Hepatocyte (in vitro differentiated cells): ENCODE data around the gene RAP1GAP2. TPM values are rescaled to one million over a fixed set of nuclear protein-coding genes. Genes with fewer than 3 reads are reported as not detected.

Experiments
- DNase-seq: peaks from one replicate; pipeline ENCODE4 v3.0.0-alpha.2; 2016; ENCODE audit warnings: low spot score
- H2AFZ ChIP-seq: fragments of 200-600 bp; sonication (generic); 2 replicates; pipeline ENCODE4 v1.6.0; 2016; ENCODE audit warnings: antibody characterized with exemption, mild to moderate bottlenecking
- H3K27ac ChIP-seq: fragments of 200-600 bp; sonication (generic); 2 replicates; pipeline ENCODE4 v1.5.1; 2016; ENCODE audit warnings: mild to moderate bottlenecking
- H3K27me3 ChIP-seq: fragments of 200-600 bp; sonication (generic); 2 replicates; pipeline ENCODE4 v1.6.1; 2016
- H3K36me3 ChIP-seq: fragments of 200-600 bp; sonication (generic); replicated peaks from 2 replicates; pipeline ENCODE4 v1.5.1; 2016; ENCODE audit warnings: low read depth; ENCODE audit not compliant: insufficient read depth
- H3K4me1 ChIP-seq: fragments of 200-600 bp; sonication (generic); 2 replicates; pipeline ENCODE4 v1.5.1; 2016; ENCODE audit warnings: mild to moderate bottlenecking, moderate library complexity; ENCODE audit not compliant: insufficient read depth
- H3K4me2 ChIP-seq: fragments of 200-600 bp; sonication (generic); 2 replicates; pipeline ENCODE4 v1.6.0; 2016
- H3K4me3 ChIP-seq: fragments of 200-600 bp; sonication (generic); 2 replicates; pipeline ENCODE4 v1.5.1; 2016; ENCODE audit warnings: mild to moderate bottlenecking
- H3K79me2 ChIP-seq: fragments of 200-600 bp; sonication (generic); 2 replicates; pipeline ENCODE4 v1.6.0; 2017; ENCODE audit warnings: mild to moderate bottlenecking
- H3K9me2 ChIP-seq: fragments of 200-600 bp; sonication (generic); replicated peaks from 2 replicates; pipeline ENCODE4 v1.6.0; 2017; ENCODE audit warnings: mild to moderate bottlenecking; ENCODE audit not compliant: insufficient read depth
- H3K9me3 ChIP-seq: fragments of 200-600 bp; sonication (generic); 2 replicates; pipeline ENCODE4 v1.5.1; 2016; ENCODE audit warnings: low read depth, mild to moderate bottlenecking
- H4K20me1 ChIP-seq: fragments of 200-600 bp; sonication (generic); 2 replicates; pipeline ENCODE4 v1.6.0; 2016; ENCODE audit warnings: mild to moderate bottlenecking; ENCODE audit not compliant: insufficient read depth, poor library complexity, severe bottlenecking
- EZH2 ChIP-seq: fragments of 200-600 bp; sonication (generic); IDR thresholded peaks from 2 replicates; pipeline ENCODE4 v1.6.1; 2016; ENCODE audit warnings: antibody characterized with exemption, mild to moderate bottlenecking, borderline replicate concordance
- EZH2phosphoT487 ChIP-seq: fragments of 200-600 bp; sonication (generic); IDR thresholded peaks from one replicate; pipeline ENCODE4 v1.6.1; 2018; ENCODE audit warnings: antibody characterized with exemption, mild to moderate bottlenecking, low read depth, moderate library complexity; ENCODE audit not compliant: unreplicated experiment, severe bottlenecking
- WGBS: methylation state at CpG from one replicate; pipeline ENCODE4 v1.1.6; 2016; ENCODE audit warnings: low lambda C conversion rate; ENCODE audit errors: missing lambda C conversion rate; 5-methylcytosine and 5-hydroxymethylcytosine counted together
- polyA plus RNA-seq: library from polyadenylated mRNA; unstranded; fragments of >200 nt; fragmentation: Nextera tagmentation; extraction: Ambion mirVana; gene quantifications from 2 replicates; pipeline ENCODE4 v1.2.1, GENCODE V29; 2016
- total RNA-seq: library from RNA; depleted of rRNA; stranded (reverse); fragments of >200 nt; gene quantifications from 2 replicates; pipeline ENCODE4 v1.2.3, GENCODE V29; 2014
- TF ChIP-seq, protein P1 (sequence below): fragments of 200-600 bp; sonication (generic); IDR thresholded peaks from 2 replicates; pipeline ENCODE4 v1.5.1; 2016; ENCODE audit warnings: antibody characterized with exemption, mild to moderate bottlenecking; ENCODE audit not compliant: poor library complexity

The RAP1GAP2 gene
- total and polyA plus RNA-seq, 2 experiments from 2014 or later = 3.0 to 10.0 TPM

DNA sequence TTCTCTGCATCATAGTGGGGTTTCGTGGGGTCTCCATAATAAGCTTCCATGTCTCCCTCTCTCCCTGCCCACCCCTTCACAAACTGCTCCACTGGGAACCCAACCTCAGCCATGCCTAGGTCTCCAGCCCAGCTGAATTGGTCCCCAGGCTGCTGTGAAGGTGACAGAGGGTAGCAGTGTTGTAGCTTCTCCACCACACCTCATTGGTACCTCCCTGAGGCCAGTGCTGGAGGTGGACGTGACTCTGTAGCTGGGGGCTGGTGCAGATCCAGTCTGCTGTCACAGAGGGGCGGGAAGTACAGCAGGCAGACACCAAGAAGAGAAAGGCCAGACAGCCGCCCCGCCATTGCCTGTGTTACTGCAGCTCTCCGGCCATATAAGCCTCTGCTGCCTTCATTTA, 185.1 kb downstream of the RAP1GAP2 start:
- no peak overlapping the region for H2AFZ ChIP-seq
- TF ChIP-seq EZH2 (no peak), EZH2phosphoT487 (no peak)
- TF ChIP-seq, protein P1, sequence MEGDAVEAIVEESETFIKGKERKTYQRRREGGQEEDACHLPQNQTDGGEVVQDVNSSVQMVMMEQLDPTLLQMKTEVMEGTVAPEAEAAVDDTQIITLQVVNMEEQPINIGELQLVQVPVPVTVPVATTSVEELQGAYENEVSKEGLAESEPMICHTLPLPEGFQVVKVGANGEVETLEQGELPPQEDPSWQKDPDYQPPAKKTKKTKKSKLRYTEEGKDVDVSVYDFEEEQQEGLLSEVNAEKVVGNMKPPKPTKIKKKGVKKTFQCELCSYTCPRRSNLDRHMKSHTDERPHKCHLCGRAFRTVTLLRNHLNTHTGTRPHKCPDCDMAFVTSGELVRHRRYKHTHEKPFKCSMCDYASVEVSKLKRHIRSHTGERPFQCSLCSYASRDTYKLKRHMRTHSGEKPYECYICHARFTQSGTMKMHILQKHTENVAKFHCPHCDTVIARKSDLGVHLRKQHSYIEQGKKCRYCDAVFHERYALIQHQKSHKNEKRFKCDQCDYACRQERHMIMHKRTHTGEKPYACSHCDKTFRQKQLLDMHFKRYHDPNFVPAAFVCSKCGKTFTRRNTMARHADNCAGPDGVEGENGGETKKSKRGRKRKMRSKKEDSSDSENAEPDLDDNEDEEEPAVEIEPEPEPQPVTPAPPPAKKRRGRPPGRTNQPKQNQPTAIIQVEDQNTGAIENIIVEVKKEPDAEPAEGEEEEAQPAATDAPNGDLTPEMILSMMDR = no peak
- H3K27me3 ChIP-seq = no peaks in the 10 kb centered on the region
- WGBS = 83% methylated on average over 6 of the region's 6 CpGs
- DNase-seq = no peak
- H3K36me3 ChIP-seq = no peaks in the 10 kb centered on the region
- no peaks in the 10 kb centered on the region for H3K4me1 ChIP-seq
- no peaks in the 10 kb centered on the region for H3K9me2 ChIP-seq
- no peak overlapping the region for H3K4me3 ChIP-seq
- no peaks in the 10 kb centered on the region for H3K9me3 ChIP-seq
- H3K79me2 ChIP-seq = no peaks in the 10 kb centered on the region
- H3K27ac ChIP-seq = no peak overlapping the region
- no peak overlapping the region for H3K4me2 ChIP-seq
- no peaks in the 10 kb centered on the region for H4K20me1 ChIP-seq

DNA sequence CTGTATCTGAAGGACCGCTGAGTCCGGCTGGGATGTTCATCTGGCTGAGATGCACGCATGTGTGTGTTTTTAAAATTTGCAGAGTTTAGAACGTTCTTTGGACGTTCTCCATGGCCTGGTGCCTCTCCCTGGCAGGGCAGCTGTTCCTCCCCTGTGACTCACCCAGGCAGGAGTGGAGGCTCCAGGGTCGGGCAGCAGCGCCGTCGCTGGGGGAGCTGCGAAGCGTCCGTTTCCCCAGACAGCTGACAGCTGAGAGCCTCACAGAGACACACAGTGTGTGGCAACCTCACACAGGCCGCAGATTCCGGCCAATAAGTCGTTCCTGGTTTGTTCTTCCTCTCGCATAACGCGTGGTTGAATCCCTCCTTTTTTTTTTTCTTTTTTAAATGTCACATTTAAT, 186.6 kb downstream of the RAP1GAP2 start:
- 50% methylated on average over 18 of the region's 18 CpGs for WGBS

DNA sequence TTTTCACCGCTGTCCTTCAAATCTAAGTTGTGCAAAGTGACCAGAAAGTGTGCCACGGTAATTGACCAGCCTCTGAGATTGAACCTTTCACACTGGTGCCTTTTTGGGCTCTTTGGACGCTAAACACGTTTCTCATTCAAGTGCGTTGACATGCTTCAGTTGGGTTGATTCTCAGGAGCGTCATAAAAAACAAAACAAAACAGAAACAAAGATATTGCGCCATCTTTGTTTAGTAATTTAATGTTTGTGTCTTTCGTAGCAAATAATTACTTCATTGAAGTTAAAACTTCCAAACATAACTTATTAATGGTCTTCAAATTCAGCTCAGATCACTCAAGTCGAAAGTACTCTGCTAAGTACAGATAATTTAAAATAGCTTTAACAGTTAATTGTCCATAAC, 187.0 kb downstream of the RAP1GAP2 start:
- DNase-seq = no peak
- no peak overlapping the region for H2AFZ ChIP-seq
- no peaks in the 10 kb centered on the region for H3K9me2 ChIP-seq
- WGBS = 91% methylated on average over 9 of the region's 9 CpGs
- peak overlapping the region; percentile 53 for H3K27ac ChIP-seq
- H3K4me2 ChIP-seq = no peak overlapping the region
- H3K27me3 ChIP-seq = no peaks in the 10 kb centered on the region
- H3K4me1 ChIP-seq = no peaks in the 10 kb centered on the region
- H4K20me1 ChIP-seq = no peaks in the 10 kb centered on the region
- no peak overlapping the region for H3K4me3 ChIP-seq
- TF ChIP-seq EZH2 = no peak
- TF ChIP-seq EZH2phosphoT487 = no peak
- TF ChIP-seq, protein P1 = no peak
- no peaks in the 10 kb centered on the region for H3K36me3 ChIP-seq
- no peaks in the 10 kb centered on the region for H3K9me3 ChIP-seq
- no peaks in the 10 kb centered on the region for H3K79me2 ChIP-seq

More for the DNA sequence above, 186.6 kb downstream of the RAP1GAP2 start:
- no peak overlapping the region for H3K4me3 ChIP-seq
- H3K79me2 ChIP-seq = no peaks in the 10 kb centered on the region
- no peak overlapping the region for H2AFZ ChIP-seq
- no peak overlapping the region for H3K4me2 ChIP-seq
- H3K36me3 ChIP-seq = no peaks in the 10 kb centered on the region
- peak; percentile 73 for DNase-seq
- H3K9me3 ChIP-seq = no peaks in the 10 kb centered on the region
- no peaks in the 10 kb centered on the region for H4K20me1 ChIP-seq
- no peaks in the 10 kb centered on the region for H3K9me2 ChIP-seq
- TF ChIP-seq EZH2 = no peak
- TF ChIP-seq, protein P1 = peak; percentile 25
- no peak for TF ChIP-seq EZH2phosphoT487
- H3K27me3 ChIP-seq = no peaks in the 10 kb centered on the region
- no peaks in the 10 kb centered on the region for H3K4me1 ChIP-seq
- peak overlapping the region; percentile 53 for H3K27ac ChIP-seq

- no peaks in the 10 kb centered on the region for H4K20me1 ChIP-seq
- H3K9me3 ChIP-seq = no peaks in the 10 kb centered on the region
- 93% methylated on average over 5 of the region's 5 CpGs for WGBS
- no peaks in the 10 kb centered on the region for H3K4me1 ChIP-seq
- H3K4me2 ChIP-seq = no peak overlapping the region
- H3K4me3 ChIP-seq = no peak overlapping the region
- no peaks in the 10 kb centered on the region for H3K79me2 ChIP-seq
- H3K9me2 ChIP-seq = no peaks in the 10 kb centered on the region
- no peak for DNase-seq
- H3K27me3 ChIP-seq = no peaks in the 10 kb centered on the region
- no peak for TF ChIP-seq EZH2
- no peaks in the 10 kb centered on the region for H3K36me3 ChIP-seq
- no peak overlapping the region for H3K27ac ChIP-seq
- no peak overlapping the region for H2AFZ ChIP-seq
Measured at GRCh38 chr17:2985318-2985717, 189.1 kb downstream of the RAP1GAP2 start.
